Gastrocnemius medialis (tissue), 4 donors: ENCODE measurements around the gene CEACAM21. TPM values are rescaled to one million over a fixed set of nuclear protein-coding genes. Genes with fewer than 3 reads are reported as not detected.

Source experiments
- ATAC-seq, 2 donors: fragments of 150-250 bp; one replicate each; pipeline ENCODE4 v1.9.1; 2016
- DNase-seq, 2 donors: peaks; one replicate each; pipeline ENCODE4 v3.0.0-alpha.2; 2019
- H3K27ac ChIP-seq, 4 donors: fragments of 200-600 bp; sonication (generic); 1 replicate in 1 of 4; 2 replicates in 3 of 4; pipeline ENCODE4 v1.5.1; 2016 to 2018; ENCODE audit warnings: mild to moderate bottlenecking in 2 of 4, moderate library complexity in 1 of 4
- H3K27me3 ChIP-seq, 3 donors: fragments of 200-600 bp; sonication (generic) in 2 of 3; 1 replicate in 1 of 3; 2 replicates in 2 of 3; pipeline versions ENCODE4 v1.5.1 to v1.6.0; 2016 to 2019; ENCODE audit warnings: mild to moderate bottlenecking in 1 of 3, moderate library complexity in 1 of 3
- H3K36me3 ChIP-seq, 2 donors: fragments of 200-600 bp; sonication (generic) in 1 of 2; one replicate each; pipeline ENCODE4 v1.5.1; 2017 to 2018
- H3K4me1 ChIP-seq, 2 donors: fragments of 200-600 bp; sonication (generic) in 1 of 2; one replicate each; pipeline ENCODE4 v1.5.1; 2016 to 2017; ENCODE audit warnings: mild to moderate bottlenecking in 2 of 2
- H3K4me3 ChIP-seq, 4 donors: fragments of 200-600 bp; sonication (generic) in 3 of 4; 1 replicate in 1 of 4; 2 replicates in 3 of 4; pipeline ENCODE4 v1.5.1; 2016 to 2019; ENCODE audit warnings: mild to moderate bottlenecking in 2 of 4
- H3K9me3 ChIP-seq, 3 donors: fragments of 200-600 bp; sonication (generic) in 2 of 3; 1 replicate in 1 of 3; 2 replicates in 2 of 3; pipeline ENCODE4 v1.5.1; 2016 to 2019
- POLR2A ChIP-seq, 2 donors: fragments of 450-650 bp; IDR thresholded peaks; one replicate each; pipeline ENCODE4 v1.6.1; 2017; ENCODE audit warnings: antibody characterized with exemption in 2 of 2, mild to moderate bottlenecking in 2 of 2, moderate library complexity in 2 of 2
- in situ Hi-C, 4 donors: fragments of 200-750 bp; cut with MboI; loops; one replicate each; pipeline versions ENCODE4 v1.15.0 to v1.8.0; 2017; ENCODE audit warnings: low sequenced_read_pairs in 4 of 4
- intact Hi-C: fragments of 100-400 bp; cut with DNase I; formaldehyde crosslinking; loops from one replicate; pipeline ENCODE4 v1.15.1; 2023; ENCODE audit warnings: low total_unique reads
- total RNA-seq, 4 donors: library from RNA; depleted of rRNA; stranded (reverse); fragments of >200 nt; gene quantifications; one replicate each; pipeline versions ENCODE4 v1.1.0 to v1.2.3, GENCODE V29; 2016
- TF ChIP-seq, protein P1 (sequence below), 5 experiments: fragments of 450-650 bp in 3 of 5; fragments of 200-600 bp in 2 of 5; sonication (generic) in 2 of 5; IDR thresholded peaks in 4 of 5; conservative IDR thresholded peaks in 1 of 5; 1 replicate in 4 of 5; 2 replicates in 1 of 5; pipeline ENCODE4 v1.5.1; 2016 to 2019; ENCODE audit warnings: antibody characterized with exemption in 5 of 5, mild to moderate bottlenecking in 3 of 5, moderate library complexity in 3 of 5

Gene CEACAM21
- total RNA-seq, 4 donors from 2014 or later = 0.49 TPM; not detected in 3

DNA sequence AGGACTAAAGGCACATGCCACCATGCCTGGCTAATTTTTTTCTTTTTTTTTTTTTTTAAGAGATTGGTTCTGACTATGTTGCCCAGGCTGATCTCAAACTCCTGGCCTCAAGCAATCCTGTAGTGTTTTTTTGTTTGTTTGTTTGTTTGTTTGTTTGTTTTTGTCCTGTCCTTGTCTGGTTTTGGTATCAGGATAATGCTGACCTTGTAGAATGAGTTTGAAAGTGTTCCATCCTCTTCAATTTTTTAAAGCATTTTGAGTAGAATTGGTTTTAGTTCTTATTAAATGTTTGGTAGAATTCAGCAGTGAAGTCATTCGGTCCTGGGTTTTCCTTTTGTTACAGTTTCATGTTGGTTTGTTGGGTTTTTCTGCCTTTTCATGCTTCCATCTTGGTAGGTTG is 31.7 kb downstream of the CEACAM21 start:
- TF ChIP-seq, protein P1, sequence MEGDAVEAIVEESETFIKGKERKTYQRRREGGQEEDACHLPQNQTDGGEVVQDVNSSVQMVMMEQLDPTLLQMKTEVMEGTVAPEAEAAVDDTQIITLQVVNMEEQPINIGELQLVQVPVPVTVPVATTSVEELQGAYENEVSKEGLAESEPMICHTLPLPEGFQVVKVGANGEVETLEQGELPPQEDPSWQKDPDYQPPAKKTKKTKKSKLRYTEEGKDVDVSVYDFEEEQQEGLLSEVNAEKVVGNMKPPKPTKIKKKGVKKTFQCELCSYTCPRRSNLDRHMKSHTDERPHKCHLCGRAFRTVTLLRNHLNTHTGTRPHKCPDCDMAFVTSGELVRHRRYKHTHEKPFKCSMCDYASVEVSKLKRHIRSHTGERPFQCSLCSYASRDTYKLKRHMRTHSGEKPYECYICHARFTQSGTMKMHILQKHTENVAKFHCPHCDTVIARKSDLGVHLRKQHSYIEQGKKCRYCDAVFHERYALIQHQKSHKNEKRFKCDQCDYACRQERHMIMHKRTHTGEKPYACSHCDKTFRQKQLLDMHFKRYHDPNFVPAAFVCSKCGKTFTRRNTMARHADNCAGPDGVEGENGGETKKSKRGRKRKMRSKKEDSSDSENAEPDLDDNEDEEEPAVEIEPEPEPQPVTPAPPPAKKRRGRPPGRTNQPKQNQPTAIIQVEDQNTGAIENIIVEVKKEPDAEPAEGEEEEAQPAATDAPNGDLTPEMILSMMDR (IDR thresholded peaks at IDR 0.05 in 4 of 5, conservative IDR thresholded peaks at IDR 0.05 in 1 of 5) = no peak
- TF ChIP-seq POLR2A (IDR thresholded peaks at IDR 0.05) = no peak
- H3K4me1 ChIP-seq = no peaks in the 10 kb centered on the region
- H3K36me3 ChIP-seq = no peaks in the 10 kb centered on the region
- H3K27me3 ChIP-seq = peaks cover 0 to 3% (median 0%) of the 10 kb centered on the region in 3 donors
- DNase-seq = no peak
- in situ Hi-C loops = no loop called here
- no peak overlapping the region for H3K27ac ChIP-seq
- intact Hi-C loops = no loop called here
- H3K4me3 ChIP-seq = no peak overlapping the region
- no peak for ATAC-seq
- no peaks in the 10 kb centered on the region for H3K9me3 ChIP-seq

DNA sequence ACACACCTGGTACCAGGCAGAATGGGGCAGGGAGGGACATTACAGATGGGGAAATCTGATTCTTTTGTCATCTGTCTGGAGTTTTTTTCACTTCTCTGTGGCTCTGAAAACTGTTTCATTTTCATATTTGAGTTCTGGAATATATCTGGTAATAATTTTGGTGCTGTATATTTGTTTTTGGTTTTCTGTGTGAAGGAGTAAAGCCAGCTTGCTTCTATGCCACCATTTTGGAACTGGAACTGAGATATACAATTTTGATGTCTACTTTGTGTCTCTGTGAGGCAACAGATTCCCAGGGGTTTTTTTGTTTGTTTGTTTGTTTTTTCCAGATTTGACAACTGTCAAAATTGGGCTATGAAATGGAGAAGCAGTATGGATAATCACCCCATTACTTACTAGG is 34.8 kb downstream of the CEACAM21 start:
- Histone ChIP-seq H3K27ac (no peak overlapping the region), H3K27me3 (peaks cover 0 to 3% (median 0%) of the 10 kb centered on the region in 3 donors), H3K4me3 (no peak overlapping the region), H3K36me3 (no peaks in the 10 kb centered on the region), H3K4me1 (no peaks in the 10 kb centered on the region), H3K9me3 (no peaks in the 10 kb centered on the region)
- intact Hi-C loops = no loop called here
- in situ Hi-C loops = no loop called here
- DNase-seq (no peak), ATAC-seq (no peak)
- TF ChIP-seq, protein P1 (IDR thresholded peaks at IDR 0.05 in 4 of 5, conservative IDR thresholded peaks at IDR 0.05 in 1 of 5) = no peak
- no peak for TF ChIP-seq POLR2A (IDR thresholded peaks at IDR 0.05)

DNA sequence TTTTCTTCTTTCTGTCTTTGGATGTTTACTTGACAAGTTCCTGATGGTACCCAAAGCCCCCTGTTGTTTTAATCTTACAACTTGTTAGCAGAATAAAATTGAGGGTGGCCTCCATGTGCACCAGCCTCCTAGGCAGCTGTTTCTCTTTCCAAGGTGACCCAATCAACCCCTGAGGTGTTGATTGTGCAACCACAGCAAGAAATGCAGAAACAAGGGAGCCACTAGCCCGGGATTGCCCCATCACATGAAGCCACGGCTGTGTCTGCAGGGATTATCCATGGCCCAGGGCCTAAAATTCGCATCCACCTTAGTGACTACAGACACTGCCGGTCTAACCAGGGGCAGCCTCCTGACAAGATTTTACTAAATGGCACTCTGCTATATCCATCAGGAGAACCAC is 36.5 kb downstream of the CEACAM21 start:
- no peaks in the 10 kb centered on the region for H3K4me1 ChIP-seq
- TF ChIP-seq, protein P1 (IDR thresholded peaks at IDR 0.05 in 4 of 5, conservative IDR thresholded peaks at IDR 0.05 in 1 of 5) = no peak
- TF ChIP-seq POLR2A (IDR thresholded peaks at IDR 0.05) = no peak
- in situ Hi-C loops (no loop called here), intact Hi-C loops (no loop called here)
- no peak overlapping the region for H3K27ac ChIP-seq
- H3K4me3 ChIP-seq = no peak overlapping the region
- H3K36me3 ChIP-seq = no peaks in the 10 kb centered on the region
- DNase-seq (no peak), ATAC-seq (no peak)
- no peaks in the 10 kb centered on the region for H3K9me3 ChIP-seq
- peaks cover 0 to 3% (median 0%) of the 10 kb centered on the region in 3 donors for H3K27me3 ChIP-seq

DNA sequence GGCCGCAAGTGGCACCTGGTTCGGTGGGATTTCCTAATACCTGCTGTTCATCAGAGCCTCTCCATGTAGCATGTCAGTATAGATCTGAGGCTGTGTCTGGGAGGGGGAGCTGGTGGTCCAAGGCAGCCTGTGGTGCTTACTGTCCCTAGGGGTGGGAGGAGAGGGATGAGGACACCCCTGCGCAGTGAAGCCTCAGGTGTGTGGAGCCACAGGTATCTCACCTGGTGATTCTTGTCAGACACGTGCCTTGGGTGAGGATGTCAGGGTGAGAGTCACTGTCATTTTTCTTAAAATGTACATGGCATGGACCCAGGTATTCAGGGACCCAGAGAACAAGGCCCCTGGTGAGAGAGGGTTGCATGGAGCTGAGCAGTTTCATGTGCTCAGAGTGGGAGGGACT is 39.2 kb downstream of the CEACAM21 start:
- no peak for ATAC-seq
- Histone ChIP-seq H3K27ac (no peak overlapping the region), H3K4me1 (no peaks in the 10 kb centered on the region), H3K9me3 (no peaks in the 10 kb centered on the region), H3K4me3 (no peak overlapping the region), H3K27me3 (peaks cover 0 to 3% (median 0%) of the 10 kb centered on the region in 3 donors), H3K36me3 (no peaks in the 10 kb centered on the region)
- TF ChIP-seq, protein P1 (IDR thresholded peaks at IDR 0.05 in 4 of 5, conservative IDR thresholded peaks at IDR 0.05 in 1 of 5) = no peak
- TF ChIP-seq POLR2A (IDR thresholded peaks at IDR 0.05) = no peak
- intact Hi-C loops = no loop called here
- in situ Hi-C loops = no loop called here
- no peak for DNase-seq
